Sigmoid colon (tissue), 7 donors: Measurements from ENCODE around the gene MYO7A. TPM values are rescaled to one million over a fixed set of nuclear protein-coding genes. Genes with fewer than 3 reads are reported as not detected.

Experiments
- DNase-seq: peaks from one replicate; pipeline ENCODE4 v3.0.0-alpha.2; 2019
- H3K27ac ChIP-seq, 4 donors: fragments of 200-600 bp; sonication (generic); one replicate each; pipeline ENCODE4 v1.5.1; 2016 to 2019; ENCODE audit warnings: mild to moderate bottlenecking in 1 of 4
- H3K27me3 ChIP-seq, 3 donors: fragments of 200-600 bp; sonication (generic); one replicate each; pipeline ENCODE4 v1.5.1; 2019; ENCODE audit warnings: mild to moderate bottlenecking in 1 of 3
- H3K36me3 ChIP-seq, 4 donors: fragments of 200-600 bp; sonication (generic); one replicate each; pipeline ENCODE4 v1.5.1; 2016 to 2019
- H3K4me1 ChIP-seq, 4 donors: fragments of 200-600 bp; sonication (generic); one replicate each; pipeline ENCODE4 v1.5.1; 2017 to 2019
- H3K4me3 ChIP-seq, 4 donors: fragments of 200-600 bp; sonication (generic); one replicate each; pipeline ENCODE4 v1.5.1; 2017 to 2019; ENCODE audit warnings: mild to moderate bottlenecking in 2 of 4, moderate library complexity in 1 of 4
- H3K9me3 ChIP-seq, 4 donors: fragments of 200-600 bp in 3 of 4; sonication (generic) in 3 of 4; one replicate each; pipeline versions ENCODE4 v1.5.1 to v1.6.1; 2013 to 2019
- EP300 ChIP-seq, 4 donors: sonication (generic); formaldehyde crosslinking; IDR thresholded peaks; one replicate each; pipeline ENCODE4 v1.6.1; 2017; ENCODE audit warnings: antibody characterized with exemption in 4 of 4
- POLR2A ChIP-seq, 2 donors: fragments of 450-650 bp; IDR thresholded peaks; one replicate each; pipeline ENCODE4 v1.6.1; 2016; ENCODE audit warnings: antibody characterized with exemption in 2 of 2, mild to moderate bottlenecking in 2 of 2, moderate library complexity in 2 of 2
- POLR2AphosphoS5 ChIP-seq, 4 donors: sonication (generic); formaldehyde crosslinking; IDR thresholded peaks; one replicate each; pipeline ENCODE4 v1.6.1; 2017; ENCODE audit warnings: antibody characterized with exemption in 4 of 4
- WGBS, 2 donors: extraction: QIAGEN DNeasy Blood & Tissue Kit; methylation state at CpG; one replicate each; pipeline ENCODE4 v1.1.7; 2013; 5-methylcytosine and 5-hydroxymethylcytosine counted together
- intact Hi-C: fragments of 100-400 bp; cut with DNase I; formaldehyde crosslinking; loops from one replicate; pipeline ENCODE4 v1.15.1; 2023
- polyA plus RNA-seq, 3 donors: library from polyadenylated mRNA; stranded (reverse); fragments of 200-250 nt; gene quantifications; one replicate each; pipeline ENCODE4 v1.2.3, GENCODE V29; 2013
- total RNA-seq, 4 donors: library from RNA; depleted of rRNA; stranded (reverse); fragments of >200 nt; gene quantifications; one replicate each; pipeline ENCODE4 v1.1.0, GENCODE V29; 2016
- TF ChIP-seq, protein P1 (sequence below), 4 experiments: fragments of 450-650 bp in 3 of 4; fragments of 200-600 bp in 1 of 4; IDR thresholded peaks; one replicate each; pipeline ENCODE4 v1.5.1; 2016 to 2019; ENCODE audit warnings: antibody characterized with exemption in 4 of 4, mild to moderate bottlenecking in 3 of 4, moderate library complexity in 2 of 4
- donor health status: healthy with polysubstance abuse.
- donor health status: Bipolar disorder and iron deficiency.
- donor health status: healthy.

The MYO7A gene
- total and polyA plus RNA-seq, 7 donors: 1.8 to 12.8 (median 7.7) TPM

DNA sequence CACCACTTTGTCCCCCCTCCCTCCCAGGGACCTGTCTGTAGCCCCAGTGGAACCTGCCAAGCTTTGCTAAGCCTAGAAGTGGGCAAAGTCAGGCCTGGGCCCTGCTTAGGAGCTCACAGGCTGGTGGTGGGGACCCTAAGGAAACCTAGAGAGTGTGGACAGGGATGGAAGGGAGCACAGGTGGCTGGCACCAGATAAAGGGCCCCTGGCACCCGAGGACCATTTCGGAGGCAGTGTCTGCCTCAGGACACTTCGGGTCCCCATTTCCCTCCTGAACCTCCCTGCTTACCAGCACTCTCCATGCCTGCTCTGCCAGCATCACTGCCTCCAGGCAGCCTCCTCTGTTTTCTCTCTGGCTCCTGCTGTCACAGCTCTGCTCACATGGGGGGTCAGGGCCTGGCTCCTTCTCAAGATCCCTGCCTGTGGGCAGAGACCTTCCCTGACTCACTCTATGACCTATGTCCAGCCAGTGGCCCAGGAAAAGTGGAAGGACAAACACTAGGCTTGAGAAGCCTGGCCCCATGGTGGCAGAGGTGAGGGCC lies 39.0 kb upstream of the MYO7A start:
- TF ChIP-seq POLR2AphosphoS5 (IDR thresholded peaks at IDR 0.05) (no peak), POLR2A (IDR thresholded peaks at IDR 0.05) (no peak), EP300 (IDR thresholded peaks at IDR 0.05) (no peak)
- TF ChIP-seq, protein P1, sequence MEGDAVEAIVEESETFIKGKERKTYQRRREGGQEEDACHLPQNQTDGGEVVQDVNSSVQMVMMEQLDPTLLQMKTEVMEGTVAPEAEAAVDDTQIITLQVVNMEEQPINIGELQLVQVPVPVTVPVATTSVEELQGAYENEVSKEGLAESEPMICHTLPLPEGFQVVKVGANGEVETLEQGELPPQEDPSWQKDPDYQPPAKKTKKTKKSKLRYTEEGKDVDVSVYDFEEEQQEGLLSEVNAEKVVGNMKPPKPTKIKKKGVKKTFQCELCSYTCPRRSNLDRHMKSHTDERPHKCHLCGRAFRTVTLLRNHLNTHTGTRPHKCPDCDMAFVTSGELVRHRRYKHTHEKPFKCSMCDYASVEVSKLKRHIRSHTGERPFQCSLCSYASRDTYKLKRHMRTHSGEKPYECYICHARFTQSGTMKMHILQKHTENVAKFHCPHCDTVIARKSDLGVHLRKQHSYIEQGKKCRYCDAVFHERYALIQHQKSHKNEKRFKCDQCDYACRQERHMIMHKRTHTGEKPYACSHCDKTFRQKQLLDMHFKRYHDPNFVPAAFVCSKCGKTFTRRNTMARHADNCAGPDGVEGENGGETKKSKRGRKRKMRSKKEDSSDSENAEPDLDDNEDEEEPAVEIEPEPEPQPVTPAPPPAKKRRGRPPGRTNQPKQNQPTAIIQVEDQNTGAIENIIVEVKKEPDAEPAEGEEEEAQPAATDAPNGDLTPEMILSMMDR (IDR thresholded peaks at IDR 0.05): no peak
- 48 to 73% methylated on average over 3 of the region's 3 CpGs for WGBS, 2 donors
- Histone ChIP-seq H3K27ac (peak overlapping the region in 1 of 4 donors; percentile 44), H3K4me3 (no peak overlapping the region), H3K9me3 (no peaks in the 10 kb centered on the region), H3K36me3 (peaks cover 0 to 14% (median 0%) of the 10 kb centered on the region in 4 donors), H3K27me3 (no peaks in the 10 kb centered on the region), H3K4me1 (peaks cover 0 to 6% (median 2%) of the 10 kb centered on the region in 4 donors)
- DNase-seq: peak; percentile 47
- intact Hi-C loops: no loop called here

DNA sequence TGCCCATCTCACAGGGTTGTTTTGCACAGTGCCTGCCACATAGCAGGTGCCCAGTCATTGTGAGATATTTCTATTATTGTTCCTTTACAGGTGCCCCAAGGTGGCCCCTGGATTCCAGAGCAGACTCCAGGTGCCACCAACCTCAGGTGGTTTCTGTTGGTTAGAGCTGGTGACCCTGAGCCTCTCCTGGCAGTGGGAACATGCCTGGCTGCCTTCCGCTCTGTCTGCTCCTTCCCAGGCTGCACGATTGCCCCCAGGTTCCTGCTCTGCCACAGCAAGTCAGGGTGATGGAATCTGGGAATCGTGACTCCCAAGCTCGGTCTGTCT lies 38.0 kb upstream of the MYO7A start:
- Histone ChIP-seq H3K9me3 (no peaks in the 10 kb centered on the region), H3K27ac (no peak overlapping the region), H3K4me1 (peaks cover 0 to 6% (median 3%) of the 10 kb centered on the region in 4 donors), H3K36me3 (peaks cover 0 to 13% (median 0%) of the 10 kb centered on the region in 4 donors), H3K27me3 (no peaks in the 10 kb centered on the region), H3K4me3 (no peak overlapping the region)
- TF ChIP-seq, protein P1 (IDR thresholded peaks at IDR 0.05): no peak
- TF ChIP-seq POLR2AphosphoS5 (IDR thresholded peaks at IDR 0.05) (no peak), EP300 (IDR thresholded peaks at IDR 0.05) (no peak), POLR2A (IDR thresholded peaks at IDR 0.05) (no peak)
- WGBS, 2 donors: 82 to 88% methylated on average over 4 of the region's 4 CpGs
- peak; percentile 50 for DNase-seq
- intact Hi-C loops: no loop called here

DNA sequence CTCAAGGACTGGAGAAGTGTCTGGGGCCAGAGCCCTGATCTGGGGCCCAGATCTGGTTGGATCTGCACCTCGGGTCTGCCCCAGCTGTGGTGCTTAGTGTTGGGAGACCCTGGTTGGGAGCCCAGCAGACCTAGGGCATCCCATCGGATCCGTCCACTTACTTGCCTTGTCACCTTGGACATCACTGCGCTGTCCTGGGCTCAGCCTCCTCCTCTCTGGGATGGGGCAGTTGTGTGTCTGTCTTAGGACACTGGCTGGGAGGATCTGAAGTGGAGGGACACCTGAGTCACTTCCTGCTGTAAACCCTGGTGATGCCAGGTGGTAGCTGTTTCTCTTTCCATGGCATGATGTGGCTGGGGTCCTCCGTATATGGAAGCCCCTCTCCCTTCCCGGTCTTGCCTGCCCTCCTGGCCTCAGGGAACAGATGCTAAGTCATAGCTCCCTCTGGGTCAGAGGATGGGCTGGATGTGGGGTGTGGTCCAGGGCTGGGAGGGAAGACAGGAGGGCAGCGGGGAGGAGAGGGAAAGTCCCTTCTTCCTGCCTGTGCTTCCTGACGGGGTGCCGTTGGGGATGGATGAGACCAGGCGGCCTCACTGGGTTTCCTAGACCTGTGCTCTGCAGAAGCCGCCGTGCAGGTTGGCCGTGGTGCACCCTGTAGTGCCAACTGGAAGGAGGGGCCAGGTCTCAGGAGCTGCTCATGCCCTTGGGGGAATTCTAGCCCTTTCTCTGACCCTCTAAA lies 37.5 kb upstream of the MYO7A start:
- Histone ChIP-seq H3K4me1 (peaks cover 0 to 5% (median 2%) of the 10 kb centered on the region in 4 donors), H3K27me3 (no peaks in the 10 kb centered on the region), H3K27ac (no peak overlapping the region), H3K9me3 (no peaks in the 10 kb centered on the region), H3K4me3 (no peak overlapping the region), H3K36me3 (peaks cover 0 to 7% (median 0%) of the 10 kb centered on the region in 4 donors)
- TF ChIP-seq POLR2AphosphoS5 (IDR thresholded peaks at IDR 0.05) (no peak), EP300 (IDR thresholded peaks at IDR 0.05) (no peak), POLR2A (IDR thresholded peaks at IDR 0.05) (no peak)
- TF ChIP-seq, protein P1 (IDR thresholded peaks at IDR 0.05): no peak
- peak; percentile 63 for DNase-seq
- WGBS, 2 donors: 31 to 56% methylated on average over 13 of the region's 13 CpGs
- intact Hi-C loops: loop anchor here (1.0 kb wide), 1 partner anchor 43 kb away; no protein-coding TSS in a partner anchor

DNA sequence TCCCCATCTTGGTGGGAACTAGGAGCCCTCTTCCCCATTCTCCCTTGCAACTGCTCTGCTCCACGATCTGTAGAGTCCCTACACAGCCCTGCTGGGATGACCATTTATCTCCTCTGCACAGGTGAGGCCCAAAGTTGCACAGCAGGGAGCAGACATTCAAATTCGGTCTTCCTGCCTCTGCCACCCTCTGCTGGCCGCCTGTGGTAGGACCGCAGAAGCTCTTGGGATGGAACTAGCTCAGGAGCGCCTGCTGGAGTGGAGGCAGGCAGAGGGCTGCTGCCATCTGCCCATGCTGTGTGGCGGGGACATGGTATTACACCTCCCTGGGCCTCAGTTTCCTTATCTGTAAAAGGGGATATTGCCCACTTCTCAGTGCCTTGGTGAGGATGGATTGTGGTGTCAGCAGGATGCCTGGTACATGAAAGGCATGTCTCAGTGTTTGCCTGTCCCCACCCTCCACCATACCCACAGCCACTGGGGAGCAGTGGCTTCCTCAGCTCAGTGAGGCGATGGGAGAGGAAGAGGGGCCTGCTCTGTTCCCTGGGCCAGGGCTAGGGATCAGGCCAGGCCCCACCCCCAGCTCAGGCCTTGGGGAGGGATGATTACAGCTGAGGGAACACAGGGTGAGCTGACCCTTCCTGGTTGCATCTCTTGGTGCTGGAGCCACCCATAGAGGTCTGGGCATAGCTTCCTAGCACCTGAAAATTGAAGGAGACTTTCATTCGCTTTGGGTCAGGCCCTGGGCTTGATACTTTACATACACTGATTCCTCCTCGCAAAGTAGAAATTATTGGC lies 36.7 kb upstream of the MYO7A start:
- Histone ChIP-seq H3K27ac (no peak overlapping the region), H3K36me3 (no peaks in the 10 kb centered on the region), H3K27me3 (no peaks in the 10 kb centered on the region), H3K4me1 (peaks cover 0 to 5% (median 0%) of the 10 kb centered on the region in 4 donors), H3K4me3 (no peak overlapping the region), H3K9me3 (no peaks in the 10 kb centered on the region)
- peak; percentile 91 for DNase-seq
- WGBS, 2 donors: 29 to 35% methylated on average over 9 of the region's 9 CpGs
- TF ChIP-seq EP300 (IDR thresholded peaks at IDR 0.05): no peak
- TF ChIP-seq, protein P1 (IDR thresholded peaks at IDR 0.05): peak; percentile 90 to 97 (median 94)
- intact Hi-C loops: loop anchor here (1.0 kb wide), 1 partner anchor 44 kb away; no protein-coding TSS in a partner anchor
